ENCODE results near the gene GYPB. TPM values are rescaled to one million over a fixed set of nuclear protein-coding genes. Genes with fewer than 3 reads are reported as not detected.
"Not testable (repeated sequence)": the region's sequence is repeated elsewhere in the genome, so short reads cannot be mapped to it uniquely, and the experiment has no call there.

The GYPB gene
- total RNA-seq (10 to 100 TPM in 1 of 5 donors, not detected in 4; 26.8 TPM), polyA plus RNA-seq (not detected)
- long read RNA-seq, donor 1, partial matches to known transcripts: 0 of 1 reads
- long read RNA-seq, donor 1, other reads (novel, unspliced or antisense): 0 of 1 reads
- long read RNA-seq, donor 2: 0 reads
- long read RNA-seq, donor 3: 0 reads
- long read RNA-seq, donor 4: 0 reads
- long read RNA-seq, donor 5, partial matches to known transcripts: 0 of 4 reads
- long read RNA-seq, donor 5, other reads (novel, unspliced or antisense): 0 of 4 reads
- long read RNA-seq, donor 6: 0 reads
- long read RNA-seq, donor 7, partial matches to known transcripts: 0 of 3 reads
- long read RNA-seq, donor 7, other reads (novel, unspliced or antisense): 0 of 3 reads
- long read RNA-seq, donor 8: 0 reads
- long read RNA-seq, donor 9, partial matches to known transcripts: 0 of 4 reads
- long read RNA-seq, donor 9, other reads (novel, unspliced or antisense): 0 of 4 reads
- long read RNA-seq, donor 10: 0 reads

- H3K4me1 ChIP-seq; DNase-seq; H3K27me3 ChIP-seq; H3K9me3 ChIP-seq; H3K36me3 ChIP-seq; H3K27ac ChIP-seq; H3K4me3 ChIP-seq; intact Hi-C loops (cut with DNase I; ENCODE audit: low total_unique reads): not testable (repeated sequence)
- WGBS, 5 donors: 72 to 88% (median 85%) methylated on average over 2 to 3 of the region's 3 CpGs
Observed at GRCh38 chr4:144019277-144019676, at the start of gene GYPB. TSS of gene GYPB (minus strand) at chr4:144019380. CDS start at chr4:144019287, 93 bp downstream.

GRCh38 chr4:144061556-144061955 is 42.4 kb upstream of the GYPB start:
- H3K27me3 ChIP-seq; H3K36me3 ChIP-seq; intact Hi-C loops (cut with DNase I; ENCODE audit: low total_unique reads); DNase-seq; H3K4me3 ChIP-seq; H3K27ac ChIP-seq; H3K4me1 ChIP-seq: not testable (repeated sequence)
- peaks cover 3 to 26% (median 18%) of the 10 kb centered on the region in 4 donors for H3K9me3 ChIP-seq

GRCh38 chr4:144060234-144060859 is 41.2 kb upstream of the GYPB start:
- intact Hi-C loops (cut with DNase I; ENCODE audit: low total_unique reads); H3K36me3 ChIP-seq; H3K4me3 ChIP-seq; H3K27ac ChIP-seq; H3K27me3 ChIP-seq; H3K4me1 ChIP-seq: not testable (repeated sequence)
- WGBS, 5 donors: 43 to 63% (median 53%) methylated on average over 3 of the region's 3 CpGs
- DNase-seq: peak in 1 of 2 donors; percentile 3
- H3K9me3 ChIP-seq: peaks cover 3 to 26% (median 18%) of the 10 kb centered on the region in 4 donors

GRCh38 chr4:144056800-144057199 is 37.6 kb upstream of the GYPB start:
- intact Hi-C loops (cut with DNase I; ENCODE audit: low total_unique reads): no loop called here
- Histone ChIP-seq H3K36me3 (no peaks in the 10 kb centered on the region), H3K27me3 (no peaks in the 10 kb centered on the region), H3K4me1 (no peaks in the 10 kb centered on the region), H3K9me3 (peaks cover 3 to 11% (median 9%) of the 10 kb centered on the region in 4 donors), H3K27ac (no peak overlapping the region), H3K4me3 (no peak overlapping the region)
- WGBS, 5 donors: 81 to 89% (median 84%) methylated on average over 4 of the region's 4 CpGs
- TF ChIP-seq EP300 (IDR thresholded peaks at IDR 0.05): no peak
- no peak for TF ChIP-seq CTCF (IDR thresholded peaks at IDR 0.05)
- no peak for TF ChIP-seq POLR2AphosphoS5 (IDR thresholded peaks at IDR 0.05)
- TF ChIP-seq POLR2A (IDR thresholded peaks at IDR 0.05): no peak
- DNase-seq: no peak

GRCh38 chr4:144055336-144055735 is 36.2 kb upstream of the GYPB start:
- H3K4me3 ChIP-seq; H3K27ac ChIP-seq; H3K9me3 ChIP-seq; H3K27me3 ChIP-seq; H3K36me3 ChIP-seq; intact Hi-C loops (cut with DNase I; ENCODE audit: low total_unique reads); H3K4me1 ChIP-seq; DNase-seq: not testable (repeated sequence)
- 74 to 86% (median 80%) methylated on average over 3 of the region's 3 CpGs for WGBS, 5 donors

GRCh38 chr4:144051494-144051893 is 32.3 kb upstream of the GYPB start:
- H3K4me1 ChIP-seq; H3K27ac ChIP-seq; H3K4me3 ChIP-seq; H3K9me3 ChIP-seq; H3K36me3 ChIP-seq; H3K27me3 ChIP-seq; intact Hi-C loops (cut with DNase I; ENCODE audit: low total_unique reads); DNase-seq: not testable (repeated sequence)
- whole genome bisulfite sequencing, 5 donors: 83 to 100% (median 96%) methylated on average over 1 of the region's 1 CpG

GRCh38 chr4:144050631-144051030 is 31.5 kb upstream of the GYPB start:
- H3K4me3 ChIP-seq; intact Hi-C loops (cut with DNase I; ENCODE audit: low total_unique reads); H3K27me3 ChIP-seq; H3K4me1 ChIP-seq; H3K27ac ChIP-seq; H3K9me3 ChIP-seq; DNase-seq; H3K36me3 ChIP-seq: not testable (repeated sequence)
- WGBS, 5 donors: 72 to 89% (median 82%) methylated on average over 2 of the region's 2 CpGs

- H3K27ac ChIP-seq; H3K4me3 ChIP-seq; H3K4me1 ChIP-seq; H3K9me3 ChIP-seq; H3K36me3 ChIP-seq; H3K27me3 ChIP-seq; intact Hi-C loops (cut with DNase I; ENCODE audit: low total_unique reads); DNase-seq: not testable (repeated sequence)
- 66 to 70% (median 68%) methylated on average over 6 of the region's 6 CpGs for WGBS, 5 donors
Observed at GRCh38 chr4:144049495-144050424, 30.6 kb upstream of the GYPB start.

GRCh38 chr4:144044936-144045335 is 25.8 kb upstream of the GYPB start:
- H3K9me3 ChIP-seq: not testable (repeated sequence)

GRCh38 chr4:144032580-144032979 is 13.4 kb upstream of the GYPB start:
- H3K27me3 ChIP-seq; H3K9me3 ChIP-seq; H3K4me3 ChIP-seq; intact Hi-C loops (cut with DNase I; ENCODE audit: low total_unique reads); DNase-seq; H3K27ac ChIP-seq; H3K4me1 ChIP-seq; H3K36me3 ChIP-seq: not testable (repeated sequence)
- 61 to 83% (median 76%) methylated on average over 1 of the region's 1 CpG for WGBS, 5 donors

More at GRCh38 chr4:144044936-144045335, 25.8 kb upstream of the GYPB start:
- DNase-seq; H3K27ac ChIP-seq; H3K4me3 ChIP-seq; intact Hi-C loops (cut with DNase I; ENCODE audit: low total_unique reads); H3K36me3 ChIP-seq; H3K4me1 ChIP-seq; H3K27me3 ChIP-seq: not testable (repeated sequence)

Measured in stomach (tissue), 19 donors.